Measurements from ENCODE around the gene OPRM1.

The OPRM1 gene

GRCh38 chr6:154202958-154203357 lies 163.9 kb downstream of the OPRM1 start:
- no peak for DNase-seq (ENCODE audit: low read depth in 2 of 2)

- no peak for DNase-seq (ENCODE audit: low read depth in 2 of 2)
These were observed 167.1 kb downstream of the OPRM1 start for GRCh38 chr6:154206141-154206540.

GRCh38 chr6:154206996-154207395 lies 168.0 kb downstream of the OPRM1 start:
- no peak for DNase-seq (ENCODE audit: low read depth in 2 of 2)

GRCh38 chr6:154209555-154209954 lies 170.5 kb downstream of the OPRM1 start:
- no peak for DNase-seq (ENCODE audit: low read depth in 2 of 2)

- DNase-seq (ENCODE audit: low read depth in 2 of 2), result no peak
These were observed 171.6 kb downstream of the OPRM1 start for GRCh38 chr6:154210678-154211077.

- no peak for DNase-seq (ENCODE audit: low read depth in 2 of 2)
These were observed 174.7 kb downstream of the OPRM1 start for GRCh38 chr6:154213782-154214181.

- DNase-seq (ENCODE audit: low read depth in 2 of 2), result no peak
These were observed 179.3 kb downstream of the OPRM1 start for GRCh38 chr6:154218301-154218700.

- DNase-seq (ENCODE audit: low read depth in 2 of 2), result no peak
These were observed 179.7 kb downstream of the OPRM1 start for GRCh38 chr6:154218787-154219186.

GRCh38 chr6:154219250-154219649 lies 180.2 kb downstream of the OPRM1 start:
- DNase-seq (ENCODE audit: low read depth in 2 of 2), result no peak

- no peak for DNase-seq (ENCODE audit: low read depth in 2 of 2)
These were observed 183.7 kb downstream of the OPRM1 start for GRCh38 chr6:154222716-154223115.

GRCh38 chr6:154223296-154223695 lies 184.3 kb downstream of the OPRM1 start:
- DNase-seq (ENCODE audit: low read depth in 2 of 2), result no peak

- no peak for DNase-seq (ENCODE audit: low read depth in 2 of 2)
These were observed 187.4 kb downstream of the OPRM1 start for GRCh38 chr6:154226461-154226860.

GRCh38 chr6:154227862-154228520 lies 189.0 kb downstream of the OPRM1 start:
- DNase-seq (ENCODE audit: low read depth in 2 of 2), result no peak

GRCh38 chr6:154228521-154228905 lies 189.5 kb downstream of the OPRM1 start:
- DNase-seq (ENCODE audit: low read depth in 2 of 2), result no peak

- DNase-seq (ENCODE audit: low read depth in 2 of 2), result peak; percentile 35 to 40
These were observed 190.7 kb downstream of the OPRM1 start for GRCh38 chr6:154229786-154230185.

- no peak for DNase-seq (ENCODE audit: low read depth in 2 of 2)
These were observed 191.4 kb downstream of the OPRM1 start for GRCh38 chr6:154230393-154230792.

GRCh38 chr6:154230910-154231595 lies 192.0 kb downstream of the OPRM1 start:
- no peak for DNase-seq (ENCODE audit: low read depth in 2 of 2)

- no peak for DNase-seq (ENCODE audit: low read depth in 2 of 2)
These were observed 193.2 kb downstream of the OPRM1 start for GRCh38 chr6:154232013-154232910.

- no peak for DNase-seq (ENCODE audit: low read depth in 2 of 2)
These were observed 194.3 kb downstream of the OPRM1 start for GRCh38 chr6:154233383-154233782.

GRCh38 chr6:154234019-154234772 lies 195.2 kb downstream of the OPRM1 start:
- DNase-seq (ENCODE audit: low read depth in 2 of 2), result no peak

- no peak for DNase-seq (ENCODE audit: low read depth in 2 of 2)
These were observed 197.7 kb downstream of the OPRM1 start for GRCh38 chr6:154236646-154237301.

All from activated CD4-positive, alpha-beta T cell treated with anti-CD3 and anti-CD28 coated beads for 24 hours (primary cell).